GM12878 (cell line): ENCODE data around the gene PRAC2.

ENCODE experiments used
- BACH1 ChIP-seq: fragments of 450-650 bp; IDR thresholded peaks from 2 replicates; pipeline ENCODE4 v1.6.1; 2017; ENCODE audit warnings: mild to moderate bottlenecking, borderline replicate concordance
- EP300 ChIP-seq, 2 experiments: fragments of 150-350 bp in 1 of 2; IDR thresholded peaks; 2 replicates each; pipeline ENCODE4 v1.6.1; 2011 to 2012; ENCODE audit warnings: low read depth in 2 of 2, low read length in 2 of 2, borderline replicate concordance in 1 of 2, improper control_type of control experiment in 1 of 2, inconsistent platforms in 1 of 2; ENCODE audit not compliant: control insufficient read depth in 1 of 2
- ETV6 ChIP-seq, 2 experiments: fragments of 450-650 bp in 1 of 2; IDR thresholded peaks in 1 of 2; conservative IDR thresholded peaks in 1 of 2; 2 replicates each; pipeline ENCODE4 v1.6.1; 2014; ENCODE audit warnings: antibody characterized with exemption in 1 of 2, borderline replicate concordance in 1 of 2, low read depth in 1 of 2, mild to moderate bottlenecking in 1 of 2, moderate library complexity in 1 of 2
- MXI1 ChIP-seq: fragments of 150-350 bp; IDR thresholded peaks from 2 replicates; pipeline ENCODE4 v1.6.1; 2011; ENCODE audit warnings: low read depth, mild to moderate bottlenecking, inconsistent platforms, low read length, improper control_type of control experiment
- NFYB ChIP-seq: IDR thresholded peaks from 2 replicates; pipeline ENCODE4 v1.6.1; 2011; ENCODE audit warnings: low read depth, mild to moderate bottlenecking, low read length, improper control_type of control experiment, moderate library complexity; ENCODE audit not compliant: insufficient read depth
- POLR2AphosphoS5 ChIP-seq: IDR thresholded peaks from 2 replicates; pipeline ENCODE4 v1.6.1; 2011; ENCODE audit warnings: mild to moderate bottlenecking, low read length, inconsistent platforms
- ZNF24 ChIP-seq: fragments of 450-650 bp; IDR thresholded peaks from 2 replicates; pipeline ENCODE4 v1.6.1; 2017; ENCODE audit warnings: antibody characterized with exemption, mild to moderate bottlenecking
- TF ChIP-seq, protein P1 (sequence below), 3 experiments: IDR thresholded peaks in 2 of 3; conservative IDR thresholded peaks in 1 of 3; 2 replicates each; pipeline ENCODE4 v1.5.1; 2011; ENCODE audit warnings: low read depth in 3 of 3, low read length in 3 of 3, mild to moderate bottlenecking in 3 of 3, control low read depth in 2 of 3, moderate library complexity in 2 of 3, inconsistent platforms in 1 of 3, mixed read lengths in 1 of 3; ENCODE audit not compliant: control insufficient read depth in 2 of 3, insufficient read depth in 1 of 3; ENCODE audit errors: extremely low read depth in 1 of 3
- TF ChIP-seq, protein P2 (sequence below): IDR thresholded peaks from 2 replicates; pipeline ENCODE4 v1.6.1; 2012; ENCODE audit warnings: mild to moderate bottlenecking, low read depth, low read length

DNA sequence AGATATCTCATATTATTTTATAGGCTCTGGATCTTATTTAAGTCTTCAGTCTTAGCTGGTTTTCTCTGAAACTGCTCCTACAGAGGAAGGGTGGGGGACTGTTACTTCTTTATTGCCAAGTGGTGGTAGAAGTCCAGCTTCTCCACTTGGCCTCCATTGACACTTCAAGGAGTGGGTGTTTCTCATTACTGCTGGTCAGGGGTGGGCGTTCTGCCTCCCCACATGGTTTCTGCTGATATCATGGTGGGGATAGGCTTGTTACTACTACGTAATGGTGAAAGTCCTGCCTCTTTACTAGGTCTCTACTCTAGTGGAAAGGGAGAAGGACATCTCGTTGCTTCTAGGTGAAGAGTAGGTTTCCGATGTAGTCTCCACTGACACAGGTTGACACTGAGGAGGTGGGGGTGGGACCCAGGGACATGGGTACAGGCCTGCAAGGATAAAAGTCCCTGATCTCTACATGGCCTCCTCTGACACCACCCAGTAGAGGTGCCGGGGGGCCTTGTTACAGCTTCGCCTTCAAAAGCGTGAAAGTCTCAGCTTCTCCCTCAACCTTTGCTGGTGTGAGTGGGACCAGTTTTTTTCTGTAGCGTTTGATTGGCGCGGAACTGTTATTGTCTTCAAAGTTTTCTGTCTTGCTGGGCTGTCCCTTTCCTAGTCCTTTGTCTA is 21.0 kb upstream of the PRAC2 start:
- TF ChIP-seq, protein P1, sequence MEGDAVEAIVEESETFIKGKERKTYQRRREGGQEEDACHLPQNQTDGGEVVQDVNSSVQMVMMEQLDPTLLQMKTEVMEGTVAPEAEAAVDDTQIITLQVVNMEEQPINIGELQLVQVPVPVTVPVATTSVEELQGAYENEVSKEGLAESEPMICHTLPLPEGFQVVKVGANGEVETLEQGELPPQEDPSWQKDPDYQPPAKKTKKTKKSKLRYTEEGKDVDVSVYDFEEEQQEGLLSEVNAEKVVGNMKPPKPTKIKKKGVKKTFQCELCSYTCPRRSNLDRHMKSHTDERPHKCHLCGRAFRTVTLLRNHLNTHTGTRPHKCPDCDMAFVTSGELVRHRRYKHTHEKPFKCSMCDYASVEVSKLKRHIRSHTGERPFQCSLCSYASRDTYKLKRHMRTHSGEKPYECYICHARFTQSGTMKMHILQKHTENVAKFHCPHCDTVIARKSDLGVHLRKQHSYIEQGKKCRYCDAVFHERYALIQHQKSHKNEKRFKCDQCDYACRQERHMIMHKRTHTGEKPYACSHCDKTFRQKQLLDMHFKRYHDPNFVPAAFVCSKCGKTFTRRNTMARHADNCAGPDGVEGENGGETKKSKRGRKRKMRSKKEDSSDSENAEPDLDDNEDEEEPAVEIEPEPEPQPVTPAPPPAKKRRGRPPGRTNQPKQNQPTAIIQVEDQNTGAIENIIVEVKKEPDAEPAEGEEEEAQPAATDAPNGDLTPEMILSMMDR (IDR thresholded peaks at IDR 0.05 in 2 of 3, conservative IDR thresholded peaks at IDR 0.05 in 1 of 3; ENCODE audit: control insufficient read depth in 2 of 3, extremely low read depth in 1 of 3, insufficient read depth in 1 of 3, low read depth in 3 of 3, low read length in 3 of 3), result no peak
- TF ChIP-seq POLR2AphosphoS5 (no peak), EP300 (IDR thresholded peaks at IDR 0.05; ENCODE audit: borderline replicate concordance in 1 of 2, control insufficient read depth in 1 of 2, low read depth in 2 of 2, low read length in 2 of 2) (no peak), MXI1 (no peak), NFYB (no peak), ZNF24 (no peak), ETV6 (conservative IDR thresholded peaks at IDR 0.05 in 1 of 2, IDR thresholded peaks at IDR 0.05 in 1 of 2; ENCODE audit: borderline replicate concordance in 1 of 2, low read depth in 1 of 2) (no peak), BACH1 (no peak)
- TF ChIP-seq, protein P2, sequence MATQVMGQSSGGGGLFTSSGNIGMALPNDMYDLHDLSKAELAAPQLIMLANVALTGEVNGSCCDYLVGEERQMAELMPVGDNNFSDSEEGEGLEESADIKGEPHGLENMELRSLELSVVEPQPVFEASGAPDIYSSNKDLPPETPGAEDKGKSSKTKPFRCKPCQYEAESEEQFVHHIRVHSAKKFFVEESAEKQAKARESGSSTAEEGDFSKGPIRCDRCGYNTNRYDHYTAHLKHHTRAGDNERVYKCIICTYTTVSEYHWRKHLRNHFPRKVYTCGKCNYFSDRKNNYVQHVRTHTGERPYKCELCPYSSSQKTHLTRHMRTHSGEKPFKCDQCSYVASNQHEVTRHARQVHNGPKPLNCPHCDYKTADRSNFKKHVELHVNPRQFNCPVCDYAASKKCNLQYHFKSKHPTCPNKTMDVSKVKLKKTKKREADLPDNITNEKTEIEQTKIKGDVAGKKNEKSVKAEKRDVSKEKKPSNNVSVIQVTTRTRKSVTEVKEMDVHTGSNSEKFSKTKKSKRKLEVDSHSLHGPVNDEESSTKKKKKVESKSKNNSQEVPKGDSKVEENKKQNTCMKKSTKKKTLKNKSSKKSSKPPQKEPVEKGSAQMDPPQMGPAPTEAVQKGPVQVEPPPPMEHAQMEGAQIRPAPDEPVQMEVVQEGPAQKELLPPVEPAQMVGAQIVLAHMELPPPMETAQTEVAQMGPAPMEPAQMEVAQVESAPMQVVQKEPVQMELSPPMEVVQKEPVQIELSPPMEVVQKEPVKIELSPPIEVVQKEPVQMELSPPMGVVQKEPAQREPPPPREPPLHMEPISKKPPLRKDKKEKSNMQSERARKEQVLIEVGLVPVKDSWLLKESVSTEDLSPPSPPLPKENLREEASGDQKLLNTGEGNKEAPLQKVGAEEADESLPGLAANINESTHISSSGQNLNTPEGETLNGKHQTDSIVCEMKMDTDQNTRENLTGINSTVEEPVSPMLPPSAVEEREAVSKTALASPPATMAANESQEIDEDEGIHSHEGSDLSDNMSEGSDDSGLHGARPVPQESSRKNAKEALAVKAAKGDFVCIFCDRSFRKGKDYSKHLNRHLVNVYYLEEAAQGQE, result no peak
